ENCODE results near the gene HMGB3.
A peak's percentile ranks its signal among the peaks of the same experiment; 100 is the strongest.
"Not testable (repeated sequence)": the region's sequence is repeated elsewhere in the genome, so short reads cannot be mapped to it uniquely, and the experiment has no call there.

The HMGB3 gene

DNA sequence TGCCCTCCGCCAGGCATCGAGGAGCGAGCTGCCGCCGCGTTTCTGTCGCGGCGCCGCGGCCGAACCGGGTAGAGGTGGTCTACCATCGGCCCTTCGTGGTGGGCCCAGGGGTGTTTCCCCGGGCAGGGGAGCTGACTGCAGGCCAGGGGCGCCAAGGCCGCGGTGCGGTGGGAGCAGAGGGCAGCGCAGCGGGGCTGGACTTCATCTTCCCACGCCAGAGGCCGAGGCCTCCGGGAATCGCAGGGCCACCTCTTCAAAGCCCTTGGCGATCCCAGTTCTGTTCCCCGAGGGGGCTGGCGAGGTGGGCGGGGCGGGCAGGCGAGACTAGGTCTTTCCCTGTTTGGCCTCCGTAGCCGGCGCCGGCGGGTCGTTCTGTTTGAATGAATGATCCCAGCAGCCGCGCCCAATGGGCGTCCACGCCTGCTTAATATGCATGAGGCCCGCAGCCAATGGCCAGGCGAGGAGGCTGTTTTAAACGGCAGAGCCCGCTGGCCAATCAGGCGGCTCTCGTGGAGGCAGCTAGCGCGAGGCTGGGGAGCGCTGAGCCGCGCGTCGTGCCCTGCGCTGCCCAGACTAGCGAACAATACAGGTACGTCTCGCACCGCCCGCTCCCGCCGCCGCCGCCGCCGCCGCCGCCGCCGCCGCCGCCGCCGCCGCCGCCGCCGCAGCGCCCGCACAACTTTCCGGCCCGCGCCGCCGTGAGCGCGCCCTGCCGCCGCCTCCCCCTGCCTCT is at the start of gene HMGB3:
Gene HMGB3 (plus strand): TSS at position 548 of the 733 bp plus-strand sequence. CDS start 2,265 bp downstream, outside the sequence.
- DNase-seq, result peak; percentile 71

DNA sequence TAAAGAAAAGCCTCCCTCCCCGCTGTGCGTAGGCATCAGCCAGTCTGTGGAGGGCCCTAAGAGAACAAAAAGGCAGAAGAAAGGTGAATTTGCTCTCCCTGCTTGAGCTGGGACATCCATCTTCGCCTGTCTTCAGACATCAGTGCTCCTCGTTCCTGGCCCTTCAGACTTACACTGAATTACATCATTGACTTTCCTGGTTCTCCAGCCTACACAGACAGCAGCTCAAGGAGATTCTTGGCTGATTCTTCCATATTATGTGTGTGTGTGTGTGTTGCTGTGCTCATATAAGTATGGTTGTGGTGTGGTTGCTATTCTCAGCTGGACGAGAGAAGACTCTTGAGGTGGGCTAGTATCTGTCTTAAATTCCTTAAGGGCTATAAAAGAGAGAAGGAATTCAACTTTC is 49.2 kb upstream of the HMGB3 start:
- DNase-seq, result no peak

DNA sequence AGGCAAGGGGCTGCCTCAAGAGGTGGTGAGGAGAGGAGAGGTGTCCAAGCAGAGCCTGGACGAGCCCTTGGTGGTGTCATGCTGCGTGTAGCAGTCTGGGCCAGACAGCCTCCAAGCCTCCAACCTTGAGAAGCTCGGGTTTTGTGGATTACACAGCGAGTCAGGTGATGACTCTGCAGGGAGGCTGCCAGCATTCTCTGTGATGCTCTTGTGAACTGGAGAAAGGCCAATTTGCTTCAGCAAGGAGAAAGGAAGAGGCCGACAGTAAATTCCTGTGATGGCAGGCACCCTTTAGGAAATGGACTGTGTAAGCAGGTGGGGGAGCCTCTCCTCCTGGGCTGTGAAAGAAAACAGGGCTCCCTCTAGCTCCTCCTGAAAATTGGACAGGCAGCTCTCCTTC is 48.7 kb upstream of the HMGB3 start:
- no peak for DNase-seq

DNA sequence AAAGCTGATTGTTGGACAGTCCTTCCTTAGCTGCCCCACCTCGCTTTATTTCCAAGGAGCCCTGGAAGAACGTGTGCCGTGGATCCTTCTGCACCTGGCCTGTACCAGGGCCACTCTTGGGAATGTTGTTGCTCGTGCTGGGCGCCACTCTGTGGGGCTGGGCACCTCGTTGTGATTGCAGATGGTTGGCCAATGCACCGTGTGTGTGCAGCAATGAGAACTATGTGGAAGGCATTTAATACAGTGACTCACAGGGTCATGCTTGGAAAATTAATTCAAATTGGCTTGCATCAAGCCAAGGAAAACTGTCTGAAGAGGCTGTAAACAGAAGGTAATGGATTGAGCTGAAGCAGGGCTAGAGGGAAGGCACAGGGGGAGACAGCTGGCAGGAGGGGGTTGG is 47.7 kb upstream of the HMGB3 start:
- no peak for DNase-seq

DNA sequence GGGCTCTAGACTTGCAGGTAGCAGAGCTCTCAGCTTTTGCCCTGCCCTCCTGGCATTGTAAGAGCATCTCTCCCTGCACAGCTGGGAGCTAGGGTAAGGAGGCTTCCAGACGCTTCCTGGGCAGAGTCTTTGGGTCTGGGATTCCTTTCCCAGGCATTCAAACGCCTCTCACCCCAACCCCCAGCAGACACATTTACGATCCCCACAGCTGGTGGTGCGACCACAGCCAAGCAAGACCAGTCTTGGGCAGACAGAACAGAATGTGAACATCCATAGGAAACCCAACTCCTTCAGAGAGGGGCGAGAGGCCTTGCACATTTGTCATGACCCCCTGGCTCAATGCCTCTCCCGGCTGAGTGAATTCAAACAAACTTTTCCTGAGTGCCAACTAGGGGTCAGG is 46.6 kb upstream of the HMGB3 start:
- DNase-seq, result no peak

DNA sequence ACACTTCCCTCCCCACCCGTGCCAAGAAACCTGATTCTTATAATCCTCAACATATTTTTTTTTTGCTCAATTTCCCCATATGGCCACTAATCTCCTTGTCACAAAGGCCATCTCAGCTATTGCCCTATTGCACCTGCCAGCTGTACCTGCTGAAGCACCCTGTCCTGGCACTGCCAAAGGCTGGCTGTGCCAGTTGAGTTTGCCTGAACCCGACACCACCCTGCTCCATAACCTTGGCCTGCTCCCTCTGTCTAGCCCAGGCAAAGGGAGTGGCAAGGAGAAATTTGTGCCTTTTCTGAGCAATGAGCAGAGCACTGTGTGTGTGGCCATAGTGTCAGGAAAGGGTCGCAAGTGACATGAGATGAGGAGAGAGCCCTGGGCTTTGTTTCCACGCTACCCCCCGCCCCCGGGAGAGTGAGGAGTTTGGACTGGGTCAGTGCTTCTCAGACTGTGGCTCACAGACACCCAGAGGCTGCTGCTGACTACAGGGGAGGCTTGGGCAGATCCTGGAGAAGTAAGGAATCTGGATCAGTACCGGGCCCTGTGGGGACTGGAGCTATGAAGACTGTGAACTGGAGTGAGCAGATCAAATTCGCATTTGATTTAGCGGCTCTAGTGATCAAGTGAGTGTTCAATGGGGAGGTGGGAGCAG is 42.2 kb upstream of the HMGB3 start:
- no peak for DNase-seq

DNA sequence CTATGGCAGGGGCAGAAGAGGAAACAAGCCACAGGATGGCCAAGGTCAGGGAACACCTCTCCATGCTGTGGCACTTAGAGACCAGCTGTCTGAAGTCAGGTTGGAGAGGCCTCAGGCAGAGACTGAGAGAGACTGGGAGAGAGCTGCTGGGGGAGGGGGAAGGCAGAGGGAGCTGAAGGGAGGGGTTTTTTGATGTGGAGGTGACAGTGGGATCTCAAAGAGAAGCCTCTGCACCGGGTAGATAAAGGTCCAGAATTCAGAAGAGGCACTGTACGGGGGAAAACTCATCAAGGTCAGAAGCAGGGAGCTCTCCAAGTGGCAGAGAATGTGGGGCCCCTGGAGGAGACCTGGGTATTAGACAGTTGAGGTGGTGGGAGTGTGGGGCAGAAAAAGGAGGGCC is 41.6 kb upstream of the HMGB3 start:
- no peak for DNase-seq

DNA sequence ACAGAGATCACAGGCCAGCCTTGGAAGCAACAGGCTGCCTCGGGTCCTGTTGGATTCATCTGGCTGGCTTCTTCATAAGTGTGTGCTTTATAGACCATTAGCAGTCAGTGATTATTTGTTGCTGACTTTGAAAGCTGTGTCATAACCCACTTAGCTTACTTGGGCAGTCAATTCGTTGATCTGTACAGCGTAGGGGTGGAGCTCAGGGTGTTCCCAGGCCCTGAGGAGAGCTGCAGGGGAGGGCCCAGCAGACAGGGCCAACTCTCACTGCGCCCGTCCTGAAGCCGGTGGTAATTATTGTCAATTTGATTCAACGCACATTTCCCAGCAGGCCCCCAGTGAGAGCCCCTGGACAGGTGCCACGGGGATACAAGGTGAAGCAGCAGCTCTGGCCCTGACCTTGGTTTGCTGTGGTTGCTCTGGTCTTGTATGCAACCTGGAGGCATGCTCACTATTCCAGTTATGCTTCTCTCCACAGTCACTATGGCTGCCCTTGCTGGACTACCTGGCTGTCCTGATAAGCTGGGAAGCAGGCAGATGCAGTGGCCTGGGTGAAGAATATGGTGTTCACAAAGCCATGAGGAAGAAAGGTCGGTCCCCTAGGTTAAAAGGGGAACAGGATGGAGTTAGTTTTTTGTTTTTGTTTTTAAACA is 40.1 kb upstream of the HMGB3 start:
- no peak for DNase-seq

DNA sequence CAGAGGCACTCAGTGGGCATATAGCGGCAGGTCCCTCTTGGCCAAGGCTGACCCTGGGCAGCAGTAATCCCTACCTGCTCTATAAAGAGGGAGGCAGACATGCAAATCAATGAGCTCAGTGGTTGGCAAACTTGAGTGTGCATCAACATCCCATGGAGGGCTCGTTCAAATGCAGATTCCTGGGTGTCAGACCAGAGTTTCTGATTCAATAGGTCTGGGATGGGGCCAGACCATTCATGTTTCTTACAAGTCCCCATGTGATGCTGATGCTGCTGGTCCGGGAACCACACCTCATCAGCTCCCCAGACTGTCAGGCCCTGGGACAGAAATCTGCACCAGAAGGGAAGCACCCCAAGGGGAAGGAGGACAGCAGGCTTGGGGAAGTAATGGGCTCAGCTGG is 38.9 kb upstream of the HMGB3 start:
- no peak for DNase-seq

DNA sequence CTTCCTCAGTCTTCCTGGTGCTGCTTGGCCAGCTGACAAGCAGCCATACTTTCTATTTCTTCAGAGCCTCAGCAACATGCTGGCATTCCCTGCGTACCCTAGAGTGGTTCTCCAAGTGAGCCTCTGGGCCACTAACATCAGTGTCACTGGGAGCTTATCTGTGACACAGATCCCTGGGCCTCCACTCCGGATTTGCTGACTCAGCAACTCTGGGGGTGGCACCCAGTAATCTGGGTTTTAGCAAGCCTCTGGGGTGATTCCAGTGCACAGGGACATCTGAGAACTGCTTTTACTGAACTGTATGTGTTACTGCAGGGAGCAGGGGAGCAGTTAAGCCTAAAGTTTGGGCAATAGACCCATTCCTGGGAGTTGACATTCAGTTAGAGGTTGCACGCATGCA is 28.2 kb upstream of the HMGB3 start:
- no peak for DNase-seq

DNA sequence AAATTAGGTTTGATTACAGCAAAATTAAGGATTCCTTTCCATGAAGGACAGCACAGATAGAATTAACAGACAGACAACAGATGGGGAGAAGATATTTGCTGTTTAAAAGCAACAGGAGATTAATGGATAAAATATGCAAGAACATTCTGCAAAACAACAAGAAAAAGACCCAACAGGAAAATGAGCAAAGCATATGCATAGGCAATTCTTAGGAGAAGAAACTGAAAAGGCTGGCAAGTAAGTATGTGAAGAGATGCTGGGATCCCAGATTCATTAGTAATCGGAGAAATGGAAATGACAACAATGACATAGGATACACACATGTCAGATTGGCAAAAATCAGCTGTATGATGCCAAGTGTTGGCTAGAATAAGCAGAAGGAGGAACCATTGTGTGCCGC is 27.5 kb upstream of the HMGB3 start:
- DNase-seq, result no peak

DNA sequence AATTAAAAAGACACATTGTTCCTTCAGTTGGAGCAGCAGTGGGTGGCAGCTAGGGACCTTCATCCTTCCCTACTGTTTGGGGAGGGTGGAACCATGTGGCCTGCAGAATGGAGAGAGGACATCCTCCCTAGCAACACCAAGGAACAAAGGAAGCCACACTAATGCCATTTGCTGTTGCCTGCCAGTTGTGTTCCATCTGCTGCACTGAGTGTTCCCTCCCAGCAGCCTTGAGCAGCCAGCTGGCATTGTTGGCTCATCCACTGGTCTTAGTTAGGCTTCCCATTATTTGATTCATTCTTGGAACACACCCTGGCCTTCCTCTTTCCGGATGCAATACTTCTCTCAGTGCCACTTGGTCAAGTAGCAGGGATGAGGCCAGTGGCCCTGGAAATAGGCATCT is 25.0 kb upstream of the HMGB3 start:
- DNase-seq, result peak; percentile 29

DNA sequence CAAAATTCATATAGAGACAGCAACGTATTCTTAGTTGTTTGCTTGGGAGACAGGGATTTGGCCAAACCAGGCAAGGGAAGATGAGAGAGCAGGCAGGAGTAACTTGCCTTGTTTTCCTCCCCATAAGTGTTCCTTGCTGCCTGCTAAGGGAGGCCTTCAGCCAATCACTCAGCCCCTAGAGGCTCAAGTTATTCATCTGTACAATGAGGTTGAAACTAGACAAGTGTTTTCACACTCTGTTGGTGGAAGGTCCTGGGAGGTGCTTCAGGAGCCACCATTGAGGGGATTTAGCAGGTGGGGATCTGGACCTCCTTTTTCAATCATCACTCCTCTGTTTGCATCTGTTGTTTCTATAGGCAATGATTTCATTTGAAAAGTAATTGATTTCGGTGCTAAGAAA is 23.6 kb upstream of the HMGB3 start:
- no peak for DNase-seq

DNA sequence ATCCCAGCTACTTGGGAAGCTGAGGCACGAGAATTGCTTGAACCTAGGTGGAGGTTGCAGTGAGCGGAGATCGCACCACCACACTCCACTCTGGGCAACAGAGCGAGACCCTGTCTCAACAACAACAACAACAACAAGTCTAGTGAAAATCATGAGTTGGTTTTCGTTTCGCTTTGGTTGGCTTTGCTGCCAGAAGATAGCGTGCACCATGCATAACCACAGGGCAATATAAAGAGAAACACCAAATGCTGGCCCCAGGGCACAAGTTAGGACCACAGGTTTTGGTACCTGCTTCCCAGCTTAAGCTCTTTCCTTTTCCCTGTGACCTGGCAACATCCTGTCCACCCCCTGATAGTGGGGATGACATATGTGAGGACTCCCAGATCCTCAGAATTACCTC is 21.5 kb upstream of the HMGB3 start:
- no peak for DNase-seq

DNA sequence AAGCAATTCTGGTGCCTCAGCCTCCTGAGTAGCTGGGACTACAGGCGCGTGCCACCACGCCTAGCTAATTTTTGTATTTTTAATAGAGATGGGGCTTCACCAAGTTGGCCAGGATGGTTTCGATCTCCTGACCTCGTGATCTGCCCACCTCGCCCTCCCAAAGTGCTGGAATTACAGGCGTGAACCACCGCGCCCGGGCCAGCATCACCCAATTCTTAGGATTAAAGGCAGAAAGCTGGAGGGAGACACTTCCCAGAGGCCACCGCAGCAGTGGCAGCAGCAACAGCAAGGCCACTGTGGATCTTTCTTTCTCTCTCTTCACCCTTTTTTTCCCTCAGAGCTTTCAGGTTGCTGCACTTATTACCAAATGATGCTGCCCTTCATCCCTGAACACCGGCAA is 18.7 kb upstream of the HMGB3 start:
- DNase-seq, result not testable (repeated sequence)

DNA sequence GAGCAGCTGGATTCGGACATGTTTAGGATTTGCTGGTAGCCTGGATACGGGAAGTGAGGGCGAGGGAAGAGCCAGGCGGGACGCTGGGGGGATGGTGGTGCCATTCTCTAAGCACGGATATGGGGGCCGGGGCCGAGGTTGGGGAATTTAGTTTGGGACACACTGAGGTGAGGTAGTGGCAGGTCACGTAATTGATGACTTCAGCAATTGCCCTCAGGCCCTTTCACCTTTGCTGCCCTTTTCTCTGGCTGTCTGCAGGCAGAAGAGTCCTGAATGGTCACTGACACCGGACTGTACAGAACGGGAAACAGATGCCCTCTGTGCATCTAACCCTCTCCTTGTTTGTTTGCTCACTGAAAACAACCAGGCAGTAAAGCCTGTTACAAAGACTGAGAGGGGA is 16.9 kb upstream of the HMGB3 start:
- no peak for DNase-seq

DNA sequence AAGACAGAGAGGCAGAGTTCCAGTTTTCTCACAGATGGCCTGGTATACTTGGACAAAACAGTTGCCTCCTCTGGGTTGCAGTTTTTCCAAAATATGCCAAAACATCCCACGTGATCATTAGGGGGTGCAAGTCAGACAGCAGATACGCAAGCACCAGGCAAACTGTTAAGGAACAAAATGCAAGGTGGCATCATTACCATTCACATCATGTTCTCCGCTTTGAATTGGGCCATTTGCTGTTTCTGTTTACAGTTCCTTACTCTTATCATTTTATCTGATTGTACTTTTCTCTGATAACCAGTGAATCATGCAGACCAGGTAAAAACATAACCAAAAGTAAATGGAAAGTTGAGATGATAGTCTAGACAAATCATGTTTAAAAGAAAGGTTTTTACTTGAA is 16.4 kb upstream of the HMGB3 start:
- no peak for DNase-seq

DNA sequence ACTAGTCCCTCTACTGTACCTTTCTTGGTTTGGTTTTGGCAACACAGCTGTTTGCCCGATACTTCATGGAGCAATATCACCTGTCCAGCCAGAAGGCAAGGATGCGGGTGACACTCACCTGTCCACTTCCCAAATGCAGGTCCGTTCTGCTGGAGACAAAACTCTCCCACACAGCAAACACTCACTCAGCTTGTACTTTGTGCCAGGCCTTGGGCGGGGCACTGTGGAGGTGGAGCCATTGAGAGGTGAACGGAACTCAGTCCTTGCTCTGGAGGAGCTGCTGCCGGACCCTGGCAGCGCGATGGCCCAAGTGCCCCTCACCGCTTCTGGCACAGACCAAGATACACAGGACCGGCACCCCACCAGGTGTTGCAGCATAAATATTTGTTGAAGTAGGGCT is 15.3 kb upstream of the HMGB3 start:
- no peak for DNase-seq

DNA sequence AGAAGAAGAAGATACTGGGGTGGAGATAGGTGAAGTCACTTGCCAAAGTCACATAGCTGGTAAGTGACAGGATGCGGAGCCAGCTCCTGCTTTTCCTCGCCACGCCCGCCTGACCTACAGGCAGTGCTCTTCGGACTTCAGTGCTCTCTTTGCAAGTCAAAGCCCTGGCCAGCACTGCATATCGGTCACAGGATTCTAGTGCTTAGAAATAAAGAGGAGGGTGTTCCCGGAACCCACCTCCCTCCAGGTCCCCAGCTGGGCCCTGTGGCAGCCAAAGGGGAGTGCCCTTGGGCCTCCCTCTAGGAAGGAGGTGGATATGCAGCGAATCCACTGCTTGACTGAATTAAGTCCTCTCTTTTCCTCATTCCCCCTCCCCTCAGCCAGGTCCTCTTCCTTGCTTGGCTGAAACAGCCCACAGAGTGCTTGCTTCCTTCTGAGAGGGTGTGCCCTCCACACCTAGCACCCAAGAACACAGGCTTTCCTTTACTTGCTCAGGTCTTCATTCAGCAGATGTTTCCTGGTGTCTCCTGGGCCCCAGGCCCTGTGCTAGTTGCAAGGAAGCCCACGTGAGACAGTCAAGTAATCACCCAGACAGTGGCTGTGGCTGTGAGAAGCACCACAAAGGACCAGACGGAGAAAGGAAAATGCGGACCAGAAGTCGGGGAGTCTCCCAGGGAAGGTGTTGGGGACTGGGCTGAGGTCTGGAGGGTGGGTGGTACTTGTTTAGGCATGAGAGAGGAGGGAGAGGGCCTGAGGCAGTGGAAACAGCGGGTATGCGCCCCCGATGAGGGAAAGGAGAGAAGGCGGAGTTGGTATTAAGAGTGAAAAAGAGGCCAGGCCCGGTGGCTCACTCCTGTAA is 14.0 kb upstream of the HMGB3 start:
- DNase-seq, result no peak

DNA sequence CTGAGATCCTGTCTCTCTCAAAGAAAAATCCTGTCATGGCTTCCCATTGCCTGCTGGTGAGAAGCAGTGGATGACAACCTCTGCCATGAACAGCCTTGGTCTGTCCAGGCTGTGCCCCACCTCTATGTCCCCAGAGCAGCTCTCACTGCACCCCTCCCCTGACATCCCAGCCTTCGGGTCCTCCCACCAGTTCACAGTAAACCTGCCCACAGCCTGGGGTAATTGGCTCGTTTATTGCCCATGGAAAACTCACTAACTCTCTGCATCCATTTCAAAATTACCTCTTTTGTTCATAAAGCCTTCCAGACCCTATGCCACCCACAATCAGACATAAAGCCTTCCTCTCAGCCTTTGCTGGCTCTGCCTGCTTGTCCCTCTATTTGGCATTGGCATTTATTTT is 10.7 kb upstream of the HMGB3 start:
- no peak for DNase-seq

DNA sequence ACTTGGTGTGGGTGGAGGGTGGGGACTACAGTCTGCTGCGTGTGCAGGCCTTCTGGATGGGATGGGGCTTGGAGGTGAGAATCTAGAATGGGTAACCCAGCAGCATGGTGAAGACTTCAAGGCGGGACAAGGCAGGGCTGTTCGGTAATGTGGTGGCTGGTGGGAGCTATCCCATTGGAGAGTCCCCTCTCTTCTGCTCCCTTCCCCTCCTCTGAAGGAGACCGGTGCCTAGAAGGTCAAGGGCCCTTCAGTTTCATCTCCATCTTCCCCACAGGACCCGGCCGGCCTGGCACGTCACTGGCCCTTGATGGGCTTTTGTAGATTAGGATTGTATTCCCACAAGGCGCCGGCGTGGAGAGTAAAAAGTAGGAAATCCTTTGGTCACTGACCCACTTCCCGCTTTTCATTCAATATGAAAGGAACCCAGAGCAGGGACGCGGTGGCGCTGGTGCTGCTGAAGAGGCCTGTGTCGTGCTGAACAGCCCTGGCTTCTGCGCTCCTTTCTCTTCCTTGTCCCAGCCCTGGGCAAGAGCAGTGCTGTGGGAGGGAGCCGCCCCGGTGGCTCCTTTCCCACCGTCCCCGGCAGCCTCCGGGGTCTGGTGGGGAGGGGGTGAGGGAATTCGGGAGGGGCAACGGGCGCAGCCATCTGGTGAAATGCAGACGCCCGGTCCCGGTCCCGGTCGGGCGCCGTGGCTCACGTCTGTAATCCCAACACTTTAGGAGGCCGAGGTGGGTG is 7.3 kb upstream of the HMGB3 start:
- no peak for DNase-seq

DNA sequence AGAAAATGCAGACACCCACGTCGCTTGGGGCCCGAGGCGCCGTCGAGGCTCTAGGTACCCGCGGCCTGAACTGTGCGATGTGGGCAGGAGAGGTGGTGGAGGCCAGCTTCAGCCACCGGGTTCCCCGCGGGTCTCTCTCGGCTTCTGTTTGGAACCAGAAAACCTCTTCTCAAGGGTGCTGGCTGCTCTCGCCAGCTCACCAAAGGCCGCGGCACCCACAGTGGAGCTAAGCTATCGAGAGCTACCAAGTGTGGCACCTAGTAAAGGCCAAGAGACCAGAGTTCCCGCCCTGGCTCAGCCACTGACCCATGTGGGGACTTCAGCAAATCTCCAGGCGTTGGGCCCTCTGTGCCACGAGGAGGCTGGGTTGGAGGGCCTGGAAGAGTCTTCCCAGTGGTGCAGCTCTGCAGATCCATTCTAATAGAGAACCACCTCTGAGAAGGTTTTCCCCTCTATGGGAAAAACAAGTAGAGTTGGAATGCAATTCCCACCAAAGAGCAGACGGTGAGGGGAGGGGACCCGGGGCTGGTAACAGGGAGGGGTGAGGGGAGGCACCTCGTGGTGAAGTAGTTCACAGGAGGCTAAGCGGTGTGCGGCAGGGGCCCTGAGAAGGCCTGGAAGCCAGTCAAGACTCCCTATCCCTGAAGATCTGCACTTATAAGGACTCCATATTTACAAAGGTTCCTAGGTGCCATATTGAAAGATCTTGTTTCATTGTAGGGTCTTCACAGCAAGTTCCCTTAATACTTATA is 5.5 kb upstream of the HMGB3 start:
- no peak for DNase-seq

All from midbrain (tissue), 1 donor.